Activated B cell treated with CpG ODN at 0.5 μM for 24 hours (primary cell): ENCODE data around the gene HDAC9. TPM values are rescaled to one million over a fixed set of nuclear protein-coding genes. Genes with fewer than 3 reads are reported as not detected.

ENCODE experiments used
- ATAC-seq: fragments of 200-7000 bp; cut with Tn5 transposase; one replicate; pipeline ENCODE4 v1.10.0; 2021; ENCODE audit warnings: low read depth, mild to moderate bottlenecking, moderate library complexity
- CTCF ChIA-PET: fragments of 350-600 bp; sonication (Branson Sonifier 250); formaldehyde crosslinking; loops from one replicate; lab custom pipeline; 2021; ENCODE audit warnings: antibody characterized with exemption; lab: Charles Lee
- POLR2A ChIA-PET: fragments of 350-600 bp; sonication (Branson Sonifier 250); formaldehyde crosslinking; loops from one replicate; lab custom pipeline; 2021; ENCODE audit warnings: antibody characterized with exemption; lab: Charles Lee
- DNase-seq: peaks from one replicate; pipeline ENCODE4 v3.0.0; 2022
- H3K27ac Mint-ChIP-seq: one replicate; pipeline ENCODE4 v1.8.0; 2020; ENCODE audit warnings: mixed read lengths
- H3K27me3 Mint-ChIP-seq: one replicate; pipeline ENCODE4 v1.8.0; 2021; ENCODE audit warnings: mixed read lengths
- H3K36me3 Mint-ChIP-seq: one replicate; pipeline ENCODE4 v1.8.0; 2021; ENCODE audit warnings: low read depth, mixed read lengths
- H3K4me1 Mint-ChIP-seq: one replicate; pipeline ENCODE4 v1.8.0; 2021; ENCODE audit warnings: mixed read lengths
- H3K4me3 Mint-ChIP-seq: one replicate; pipeline ENCODE4 v1.8.0; 2020; ENCODE audit warnings: mild to moderate bottlenecking, mixed read lengths
- H3K9me3 Mint-ChIP-seq: one replicate; pipeline ENCODE4 v1.8.0; 2020; ENCODE audit warnings: mixed read lengths
- CTCF ChIP-seq: fragments of 200-600 bp; IDR thresholded peaks from one replicate; pipeline ENCODE4 v1.8.0; 2022; ENCODE audit warnings: antibody characterized with exemption, mild to moderate bottlenecking
- intact Hi-C: fragments of 100-400 bp; cut with micrococcal nuclease; formaldehyde crosslinking; loops from one replicate; pipeline ENCODE4 v1.15.1; 2024
- total RNA-seq: library from RNA; stranded (reverse); gene quantifications from 2 replicates; pipeline ENCODE4 v1.2.3, GENCODE V29; 2022

HDAC9 gene
- total RNA-seq, 1 donor from 2014 or later, result 149 TPM

GRCh38 chr7:18464830-18465229 lies 30.7 kb upstream of the HDAC9 start:
- ChIA-PET POLR2A (interaction anchor here (0.6 kb wide), 1 partner anchor 31 kb away, joined by 5 read pairs; no protein-coding TSS in a partner anchor), CTCF (no interaction called here)
- Mint-ChIP-seq H3K4me1 (peaks cover 31% of the 10 kb centered on the region), H3K4me3 (no peak overlapping the region), H3K36me3 (no peaks in the 10 kb centered on the region), H3K9me3 (no peaks in the 10 kb centered on the region), H3K27me3 (no peaks in the 10 kb centered on the region), H3K27ac (no peak overlapping the region)
- ATAC-seq (no peak), DNase-seq (no peak)
- TF ChIP-seq CTCF, result no peak
- intact Hi-C loops, result no loop called here

GRCh38 chr7:18467011-18467410 lies 28.5 kb upstream of the HDAC9 start:
- CTCF ChIA-PET, result no interaction called here

GRCh38 chr7:18468795-18469194 lies 26.8 kb upstream of the HDAC9 start:
- no peak for TF ChIP-seq CTCF
- ChIA-PET CTCF (interaction anchor here (2.0 kb wide), 1 partner anchor 10 kb away, joined by 5 read pairs; no protein-coding TSS in a partner anchor), POLR2A (no interaction called here)
- Mint-ChIP-seq H3K4me3 (no peak overlapping the region), H3K9me3 (no peaks in the 10 kb centered on the region), H3K4me1 (peaks cover 20% of the 10 kb centered on the region), H3K27ac (no peak overlapping the region), H3K36me3 (no peaks in the 10 kb centered on the region), H3K27me3 (no peaks in the 10 kb centered on the region)
- intact Hi-C loops, result loop anchor here (1.0 kb wide), 1 partner anchor 7 kb away; no protein-coding TSS in a partner anchor
- ATAC-seq (no peak), DNase-seq (no peak)

More at GRCh38 chr7:18467011-18467410, 28.5 kb upstream of the HDAC9 start:
- DNase-seq (no peak), ATAC-seq (no peak)
- POLR2A ChIA-PET, result no interaction called here
- no peak for TF ChIP-seq CTCF
- no peak overlapping the region for H3K27ac Mint-ChIP-seq
- H3K36me3 Mint-ChIP-seq, result no peaks in the 10 kb centered on the region
- peaks cover 24% of the 10 kb centered on the region for H3K4me1 Mint-ChIP-seq
- no peak overlapping the region for H3K4me3 Mint-ChIP-seq
- H3K27me3 Mint-ChIP-seq, result no peaks in the 10 kb centered on the region
- intact Hi-C loops, result no loop called here
- H3K9me3 Mint-ChIP-seq, result no peaks in the 10 kb centered on the region

- Mint-ChIP-seq H3K27ac (no peak overlapping the region), H3K27me3 (no peaks in the 10 kb centered on the region), H3K9me3 (no peaks in the 10 kb centered on the region), H3K36me3 (no peaks in the 10 kb centered on the region), H3K4me1 (peaks cover 20% of the 10 kb centered on the region), H3K4me3 (no peak overlapping the region)
- intact Hi-C loops, result loop anchor here (1.0 kb wide), 1 partner anchor 8 kb away; no protein-coding TSS in a partner anchor
- POLR2A ChIA-PET, result no interaction called here
- no peak for DNase-seq
- CTCF ChIA-PET, result interaction anchor here (2.0 kb wide), 1 partner anchor 11 kb away, joined by 5 read pairs; no protein-coding TSS in a partner anchor
- TF ChIP-seq CTCF, result no peak
- no peak for ATAC-seq
Measured at GRCh38 chr7:18469316-18469715, 26.2 kb upstream of the HDAC9 start.

- DNase-seq (no peak), ATAC-seq (no peak)
- Mint-ChIP-seq H3K4me3 (no peak overlapping the region), H3K36me3 (no peaks in the 10 kb centered on the region), H3K27me3 (no peaks in the 10 kb centered on the region), H3K27ac (no peak overlapping the region), H3K4me1 (peaks cover 16% of the 10 kb centered on the region), H3K9me3 (no peaks in the 10 kb centered on the region)
- ChIA-PET POLR2A (interaction anchor here (0.8 kb wide), 1 partner anchor 11 kb away, joined by 6 read pairs; no protein-coding TSS in a partner anchor), CTCF (interaction anchor here (1.1 to 1.6 kb wide), 2 partner anchors 115 to 139 kb away, joined by 3 read pairs; no protein-coding TSS in a partner anchor)
- no peak for TF ChIP-seq CTCF
- intact Hi-C loops, result no loop called here
Measured at GRCh38 chr7:18471476-18472160, 23.9 kb upstream of the HDAC9 start.
